HG03039 (cell line): ENCODE results near the gene ATP6V0E1.
A peak's percentile ranks its signal among the peaks of the same experiment; 100 is the strongest.
"Not testable (repeated sequence)": the region's sequence is repeated elsewhere in the genome, so short reads cannot be mapped to it uniquely, and the experiment has no call there.

ENCODE experiments used
- ATAC-seq: cut with Tn5 transposase; IDR thresholded peaks from one replicate; pipeline ENCODE4 v1.9.1; 2021; ENCODE audit warnings: mild to moderate bottlenecking, moderate library complexity; ENCODE audit not compliant: unreplicated experiment

The ATP6V0E1 gene

DNA sequence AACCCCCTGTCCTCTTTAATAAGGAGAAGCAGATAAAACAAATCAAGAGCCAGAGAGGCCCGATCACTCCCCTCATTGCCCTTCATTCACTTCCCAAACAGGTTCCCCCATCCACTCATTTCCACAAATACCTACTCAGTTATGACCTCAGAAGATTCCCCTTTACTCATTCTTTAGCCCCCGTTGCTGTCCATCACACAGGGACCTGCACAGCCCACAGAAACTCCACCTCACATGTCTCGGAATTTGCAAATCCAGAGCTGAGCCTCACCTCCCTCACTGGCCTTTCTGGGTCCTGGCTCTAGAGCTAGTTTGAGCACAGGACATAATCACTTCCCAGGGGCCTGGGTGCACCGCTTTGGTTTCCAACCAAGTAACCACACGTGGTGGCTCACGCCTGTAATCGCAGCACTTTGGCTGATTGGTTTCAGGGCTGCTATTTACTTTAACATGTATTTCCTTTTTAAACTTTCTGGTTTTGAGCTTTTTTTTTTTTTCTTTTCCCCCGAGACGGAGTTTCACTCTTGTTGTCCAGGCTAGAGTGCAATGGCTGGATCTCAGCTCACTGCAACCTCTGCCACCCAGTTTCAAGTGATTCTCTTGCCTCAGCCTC is 17.8 kb downstream of the ATP6V0E1 start:
- ATAC-seq = peak; percentile 57

DNA sequence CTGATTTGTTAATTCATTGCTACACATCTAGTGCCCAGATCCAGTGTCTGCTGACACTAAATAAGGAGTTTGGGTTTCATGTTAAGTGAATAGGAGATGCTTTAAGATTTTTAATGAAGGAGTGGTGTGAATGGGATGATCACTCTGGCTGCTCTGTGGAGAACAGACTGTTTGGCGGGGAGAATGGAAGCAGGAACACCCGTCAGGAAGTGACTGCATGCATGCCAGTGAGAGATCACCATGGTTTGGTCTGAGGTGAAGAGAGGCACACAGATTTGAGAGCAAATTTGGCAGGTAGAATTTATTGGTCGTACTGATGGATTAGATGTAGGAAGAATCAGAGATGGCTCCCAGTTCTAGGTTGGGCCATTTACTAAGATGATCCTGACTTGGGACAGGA is 19.8 kb downstream of the ATP6V0E1 start:
- no peak for ATAC-seq

DNA sequence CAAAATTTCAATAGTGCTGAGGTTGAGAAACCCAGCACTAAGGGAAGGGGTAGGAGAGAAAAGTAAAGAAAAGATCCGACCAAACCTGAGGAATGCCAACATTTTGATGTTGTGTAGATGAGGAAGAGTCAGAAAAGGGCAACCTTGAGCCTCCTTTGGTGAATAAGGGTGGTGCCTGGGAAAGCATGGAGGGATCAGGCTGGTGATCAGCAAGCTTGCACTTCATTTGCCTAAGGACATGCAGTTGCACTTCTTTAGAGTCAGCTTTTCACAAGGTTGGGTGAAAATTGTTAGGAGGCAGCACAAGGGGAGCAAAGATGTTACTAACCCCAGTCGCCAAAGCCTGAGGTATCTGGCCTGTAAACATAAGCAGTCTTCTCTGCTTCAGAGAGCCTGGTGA is 20.4 kb downstream of the ATP6V0E1 start:
- no peak for ATAC-seq

DNA sequence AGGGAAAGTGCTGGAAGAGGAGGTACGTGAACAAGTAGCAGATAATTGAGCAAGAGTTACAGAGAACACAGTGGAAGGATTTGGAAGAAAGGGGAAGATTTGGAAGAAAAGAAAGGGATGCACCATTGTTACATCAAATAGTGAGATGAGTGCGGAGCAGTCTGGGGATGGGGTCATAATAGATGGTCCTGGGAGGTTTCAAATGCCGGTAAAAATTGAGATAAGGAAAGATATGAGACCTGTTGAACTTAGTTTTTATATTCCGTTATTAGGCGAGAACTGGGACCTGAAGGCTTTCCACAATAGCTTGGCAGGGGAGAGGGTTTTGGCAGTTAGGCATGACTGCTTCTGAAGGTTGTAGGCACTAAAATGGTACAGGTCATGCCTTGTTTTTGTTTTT is 20.9 kb downstream of the ATP6V0E1 start:
- no peak for ATAC-seq

DNA sequence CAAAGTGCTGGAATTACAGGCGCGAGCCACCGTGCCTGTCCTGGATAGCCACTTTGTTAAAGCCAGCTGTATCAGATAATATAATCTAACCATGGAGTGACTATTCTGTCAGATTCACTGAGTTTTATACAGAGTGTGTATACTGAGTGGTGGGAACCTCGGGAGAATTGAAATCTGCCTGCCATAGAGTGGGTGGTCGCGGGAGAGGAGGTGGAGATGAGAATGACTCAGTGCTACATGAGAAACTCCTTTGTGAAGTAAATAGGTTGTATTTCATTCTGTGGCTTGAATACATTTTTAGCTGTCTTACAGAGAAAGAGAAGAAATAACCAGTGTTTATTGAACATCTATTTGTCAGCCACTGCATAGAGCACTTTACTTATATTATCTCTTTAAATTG is 26.4 kb downstream of the ATP6V0E1 start:
- ATAC-seq = no peak

DNA sequence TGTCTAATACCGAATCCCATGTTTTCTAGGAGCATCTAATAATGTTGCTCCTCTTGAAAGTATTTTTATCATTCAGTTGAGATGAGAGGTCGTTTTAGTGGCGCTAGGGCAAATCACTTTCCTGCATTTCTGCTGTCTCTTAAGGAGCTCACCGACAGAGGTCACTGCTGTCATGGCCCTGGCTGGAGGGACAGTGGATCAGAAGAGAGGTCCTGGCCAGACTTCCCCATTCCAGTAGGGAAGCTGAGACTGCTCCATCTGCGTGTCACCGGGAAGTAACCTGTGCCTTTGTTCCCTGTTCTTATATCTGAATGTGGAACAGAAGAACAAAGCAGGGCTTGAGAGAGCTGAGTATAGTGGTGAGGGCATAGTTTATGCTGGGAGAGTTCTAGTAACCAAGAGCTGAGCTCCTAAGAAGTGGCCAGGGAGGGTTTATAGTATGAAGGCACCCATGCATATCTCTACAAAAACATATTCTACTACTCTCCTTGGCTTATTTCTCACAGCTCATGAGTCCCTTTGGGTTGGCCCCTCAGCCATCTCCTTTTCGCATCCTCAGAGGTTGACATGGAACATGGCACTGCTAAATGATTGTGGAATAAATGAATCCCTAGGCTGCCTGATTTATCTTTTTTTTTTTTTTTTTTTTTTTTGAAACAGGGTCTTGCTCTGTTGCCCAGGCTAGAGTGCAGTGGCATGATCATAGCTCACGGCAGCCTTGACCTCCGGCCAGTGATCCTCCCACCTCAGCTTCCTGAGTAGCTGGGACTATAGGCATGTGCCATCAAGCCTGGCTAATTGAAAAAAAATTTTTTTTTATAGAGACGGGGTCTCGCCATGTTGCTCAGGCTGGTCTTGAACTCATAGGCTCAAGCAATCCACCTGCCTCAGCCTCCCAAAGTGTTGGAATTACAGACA is 27.2 kb downstream of the ATP6V0E1 start:
- ATAC-seq = no peak

DNA sequence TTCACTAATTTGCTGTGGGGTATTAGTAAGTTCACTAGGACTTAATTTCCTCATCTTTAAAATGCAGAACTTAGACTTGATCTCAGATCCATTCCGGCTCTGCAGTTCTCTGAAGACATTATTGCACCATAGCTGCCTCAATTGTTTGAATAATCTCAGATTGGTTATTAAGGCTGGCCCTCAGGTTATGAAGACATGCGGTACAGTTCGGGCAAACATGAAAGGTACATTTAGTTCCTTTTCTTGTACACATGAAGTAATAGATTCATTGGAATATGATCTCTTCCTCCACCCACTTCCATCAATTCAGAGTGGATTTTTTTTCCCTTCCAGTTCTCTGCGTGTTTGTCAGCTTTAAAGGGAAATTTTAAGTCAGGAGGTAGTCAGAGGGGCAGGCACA is 28.0 kb downstream of the ATP6V0E1 start:
- ATAC-seq = no peak

DNA sequence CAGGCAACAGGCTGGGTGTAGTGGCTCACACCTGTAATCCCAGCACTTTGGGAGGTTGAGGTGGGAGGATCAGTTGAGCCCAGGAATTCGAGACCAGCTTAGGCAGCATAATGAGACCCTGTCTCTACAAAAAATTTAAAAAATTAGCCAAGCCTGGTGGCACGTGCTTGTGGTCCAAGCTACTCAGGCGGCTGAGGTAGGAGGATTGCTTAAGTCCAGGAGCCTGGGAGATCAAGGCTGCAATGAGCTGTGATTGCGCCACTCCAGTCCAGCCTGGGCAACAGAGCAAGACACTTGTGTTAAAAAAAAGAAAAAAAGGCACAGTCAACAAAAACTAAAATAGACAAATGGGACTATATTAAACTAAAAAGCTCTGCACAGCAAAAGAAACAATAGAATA is 29.3 kb downstream of the ATP6V0E1 start:
- ATAC-seq = no peak

DNA sequence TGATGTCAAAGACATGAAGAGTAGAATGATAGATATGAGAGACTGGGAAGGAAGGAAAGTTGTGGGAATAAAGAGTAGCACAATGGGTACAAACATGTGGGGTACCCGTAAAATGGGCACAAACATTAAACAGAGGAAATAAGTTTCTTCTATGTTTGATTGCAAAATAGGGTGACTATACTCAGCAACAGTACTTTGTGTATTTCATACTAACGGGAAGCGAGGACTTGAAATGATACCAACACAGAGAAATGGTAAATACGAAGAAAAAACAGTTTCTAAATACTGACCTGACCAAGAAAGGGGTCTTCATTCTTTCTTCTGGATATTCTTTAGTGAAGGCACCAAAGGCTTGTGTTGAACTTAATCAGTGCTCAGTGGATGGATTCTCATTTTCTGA is 31.1 kb downstream of the ATP6V0E1 start:
- ATAC-seq = no peak

DNA sequence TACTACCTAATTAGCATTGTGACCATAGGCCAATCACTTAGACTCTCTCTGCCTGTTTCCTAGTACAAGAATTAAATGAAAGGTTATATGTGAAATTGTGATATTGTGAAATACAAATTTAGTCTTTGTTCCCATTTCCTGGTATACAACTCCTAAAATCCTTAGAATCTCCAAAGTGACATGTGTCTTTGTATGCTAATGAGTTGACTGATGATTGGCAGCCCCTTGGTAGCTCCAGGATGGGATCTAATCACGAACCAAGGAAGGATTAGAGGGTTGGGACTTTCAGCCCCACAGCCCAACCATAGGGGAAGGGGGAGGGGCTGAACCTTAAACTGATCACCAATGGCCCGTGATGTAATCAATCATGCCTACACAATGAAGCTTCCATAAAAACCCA is 31.6 kb downstream of the ATP6V0E1 start:
- no peak for ATAC-seq

DNA sequence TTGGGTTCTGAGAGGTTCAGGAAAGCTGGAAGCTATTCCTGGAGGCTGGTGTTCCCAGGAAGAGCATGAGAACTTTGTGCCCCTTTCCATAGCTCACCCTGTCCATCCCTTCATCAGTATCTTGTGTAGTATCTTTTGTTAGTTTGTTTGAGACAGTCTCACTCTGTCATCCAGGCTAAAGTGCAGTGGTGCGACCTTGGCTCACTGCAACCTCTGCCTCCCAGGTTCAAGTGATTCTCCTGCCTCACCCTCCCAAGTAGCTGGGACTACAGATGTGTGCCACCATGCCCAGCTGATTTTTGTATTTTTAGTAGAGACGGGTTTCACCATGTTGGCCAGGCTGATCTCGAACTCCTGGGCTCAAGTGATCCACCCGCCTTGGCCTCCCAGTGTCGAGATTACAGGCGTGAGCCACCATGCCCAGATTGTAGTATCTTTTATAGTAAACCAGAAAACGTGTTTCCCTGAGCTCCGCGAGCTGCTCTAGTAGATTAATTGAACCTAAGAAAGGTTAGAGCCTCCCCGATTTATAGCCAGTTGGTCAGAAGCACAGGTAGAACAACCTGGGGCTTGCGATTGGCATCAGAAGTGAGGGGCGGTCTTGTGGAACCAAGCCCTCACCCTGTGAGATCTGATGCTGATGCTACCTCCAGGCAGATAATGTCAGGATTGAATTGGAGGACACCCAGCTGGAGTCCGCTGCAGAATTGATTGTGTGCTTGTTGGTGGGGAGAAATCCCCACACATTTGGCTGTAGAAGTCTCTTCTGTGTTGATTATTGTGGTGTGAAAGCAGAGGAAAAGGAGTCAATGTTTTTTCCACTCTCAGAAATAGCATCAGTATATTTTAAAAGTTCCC is 32.3 kb downstream of the ATP6V0E1 start:
- no peak for ATAC-seq

DNA sequence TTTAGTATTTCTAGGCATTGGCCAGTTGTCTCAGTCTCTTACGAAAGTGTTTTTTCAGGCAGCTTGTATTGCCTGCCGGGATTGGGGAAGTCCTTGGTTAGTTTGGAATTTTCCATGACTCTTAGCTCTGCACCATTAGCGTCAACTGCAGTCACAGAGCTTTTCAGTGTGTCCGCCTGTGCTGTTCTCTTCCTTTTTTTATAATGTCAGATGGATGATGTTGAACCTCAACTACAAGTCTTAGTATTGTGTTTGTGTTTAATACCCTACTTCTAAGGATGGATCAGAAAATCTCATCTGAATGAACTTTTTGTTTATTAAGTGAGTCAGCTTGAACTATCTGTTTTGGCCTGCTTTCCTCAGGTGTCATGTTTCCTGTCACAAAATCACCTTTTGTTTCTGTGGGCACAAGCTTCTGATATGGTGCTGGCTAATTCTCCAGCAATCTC is 33.1 kb downstream of the ATP6V0E1 start:
- no peak for ATAC-seq

DNA sequence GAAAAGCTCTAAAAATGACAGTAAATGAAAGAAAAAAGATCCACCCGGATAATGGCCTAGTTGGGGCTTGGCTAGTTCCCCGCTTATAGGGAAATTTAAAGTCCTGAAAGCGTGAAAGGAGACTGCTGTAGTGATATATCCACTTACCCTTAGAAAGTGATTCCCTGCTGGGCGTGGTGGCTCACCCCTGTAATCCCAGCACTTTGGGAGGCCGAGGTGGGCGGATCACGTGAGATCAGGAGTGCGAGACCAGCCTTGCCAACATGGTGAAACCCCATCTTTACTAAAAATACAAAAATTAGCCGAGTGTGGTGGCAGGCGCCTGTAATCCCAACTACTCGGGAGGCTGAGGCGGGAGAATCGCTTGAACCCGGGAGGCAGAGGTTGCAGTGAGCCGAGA is 33.5 kb downstream of the ATP6V0E1 start:
- ATAC-seq = not testable (repeated sequence)

DNA sequence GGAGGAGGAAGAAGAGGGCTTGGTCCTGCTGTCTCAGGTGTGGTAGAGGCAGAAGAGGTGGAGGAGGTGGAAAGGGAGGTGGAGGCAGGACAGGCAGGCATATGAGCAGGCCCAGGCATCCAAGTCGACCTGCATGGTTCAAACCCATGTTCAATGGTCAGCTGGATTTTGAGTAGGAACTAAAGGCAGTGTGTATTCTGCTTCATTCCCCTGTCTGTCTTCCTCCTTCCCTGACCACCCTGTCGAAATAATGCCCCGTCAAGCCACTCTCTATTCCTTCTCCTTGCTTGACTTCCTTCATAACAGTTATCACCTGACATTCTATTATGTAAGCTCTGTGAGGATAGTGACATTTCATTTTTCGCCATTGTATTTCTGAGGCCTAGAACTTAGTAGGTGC is 34.8 kb downstream of the ATP6V0E1 start:
- ATAC-seq = no peak

DNA sequence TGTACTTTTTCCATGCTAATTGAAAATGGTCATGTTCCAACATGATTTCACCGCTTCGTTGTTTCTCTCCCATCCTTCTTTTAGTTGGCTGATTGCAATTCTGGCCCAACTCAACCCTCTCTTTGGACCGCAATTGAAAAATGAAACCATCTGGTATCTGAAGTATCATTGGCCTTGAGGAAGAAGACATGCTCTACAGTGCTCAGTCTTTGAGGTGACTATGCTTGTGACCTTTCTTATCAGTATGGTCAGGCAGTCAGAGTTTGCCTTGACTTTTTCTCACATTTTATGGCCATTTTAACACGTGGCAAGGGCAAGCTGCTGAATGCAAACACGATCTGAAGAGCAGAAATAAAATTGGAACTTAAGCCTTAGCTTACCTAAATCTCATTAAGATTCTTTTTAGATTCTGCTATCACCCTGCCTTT is 36.6 kb downstream of the ATP6V0E1 start:
- ATAC-seq = no peak

DNA sequence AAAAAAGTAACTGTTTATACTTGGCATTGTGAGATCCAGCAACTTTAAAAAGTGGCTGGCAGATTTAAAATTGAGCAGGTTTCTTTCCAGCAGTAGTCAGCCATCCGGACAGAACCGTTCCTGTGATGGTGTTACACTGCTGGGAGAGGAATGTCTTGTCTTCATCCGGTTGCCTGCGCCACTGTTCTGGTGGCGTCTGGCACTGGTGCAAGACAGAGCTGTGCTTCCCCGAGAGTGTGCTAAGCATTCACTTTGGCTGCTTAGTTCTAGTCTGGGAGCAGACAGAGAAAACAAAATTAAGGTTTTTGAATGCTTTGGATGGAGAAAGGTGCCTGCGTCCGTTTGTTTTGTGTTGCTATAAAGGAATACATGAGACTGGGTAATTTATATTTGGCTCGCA is 37.1 kb downstream of the ATP6V0E1 start:
- ATAC-seq = no peak

DNA sequence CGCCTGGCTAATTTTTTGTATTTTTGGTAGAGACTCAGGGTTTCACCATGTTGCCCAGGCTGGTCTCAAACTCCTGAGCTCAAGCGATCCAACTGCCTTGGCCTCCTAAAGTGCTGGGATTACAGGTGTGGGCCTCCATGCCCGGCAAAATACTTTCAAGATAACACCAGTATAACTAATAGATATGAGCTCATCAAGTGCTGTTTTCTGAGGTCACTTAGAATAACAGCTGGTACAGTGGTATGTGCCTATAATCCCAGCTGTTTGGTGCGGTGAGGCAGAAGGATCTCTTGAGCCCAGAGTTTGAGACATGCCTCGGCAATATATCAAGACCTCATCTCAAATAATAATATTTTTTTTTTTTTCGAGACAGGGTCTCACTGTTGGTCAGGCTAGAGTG is 42.1 kb downstream of the ATP6V0E1 start:
- no peak for ATAC-seq

DNA sequence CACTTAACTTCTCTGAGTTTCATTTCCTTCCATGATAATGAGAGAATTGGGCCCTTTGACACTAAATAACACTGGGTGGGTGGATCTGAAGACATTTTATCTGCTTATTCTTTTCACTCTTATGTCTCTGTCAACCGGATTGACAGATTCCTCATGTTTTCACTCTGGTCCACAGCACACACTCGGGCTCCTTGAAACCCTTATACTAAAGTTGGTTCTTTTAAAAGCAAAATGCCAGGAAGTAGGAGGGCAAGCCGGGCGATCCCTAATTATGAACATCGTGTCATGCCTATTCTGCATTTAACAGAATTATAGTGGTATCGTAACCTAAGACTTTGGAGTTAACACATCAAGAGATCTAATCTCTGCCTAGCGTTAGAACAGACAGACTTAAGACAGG is 44.3 kb downstream of the ATP6V0E1 start:
- no peak for ATAC-seq

DNA sequence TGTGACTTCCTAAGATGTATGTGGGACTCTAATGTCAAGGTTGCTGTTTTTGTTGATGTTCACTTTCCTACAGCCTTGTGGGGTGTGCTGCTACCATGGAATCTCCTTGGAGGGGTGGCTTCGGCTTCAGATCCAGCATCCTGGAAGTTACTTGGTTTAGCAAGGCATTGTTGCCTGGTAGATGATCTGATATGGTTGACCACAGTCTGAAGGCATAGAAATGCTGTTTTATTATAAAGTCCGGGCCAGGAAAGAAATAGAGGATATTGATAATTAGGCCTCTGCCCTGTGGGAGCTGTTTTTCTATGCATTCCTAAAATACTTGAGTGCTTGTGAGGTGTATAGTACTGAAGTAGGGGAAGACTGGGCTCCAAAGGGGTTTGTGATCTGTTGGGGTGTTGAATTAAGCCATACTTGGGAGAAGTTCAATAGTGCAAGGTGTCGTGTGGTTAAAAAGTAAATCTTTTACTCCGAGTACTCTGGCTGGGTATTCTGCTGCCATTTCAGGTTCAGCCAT is 45.3 kb downstream of the ATP6V0E1 start:
- ATAC-seq = no peak

DNA sequence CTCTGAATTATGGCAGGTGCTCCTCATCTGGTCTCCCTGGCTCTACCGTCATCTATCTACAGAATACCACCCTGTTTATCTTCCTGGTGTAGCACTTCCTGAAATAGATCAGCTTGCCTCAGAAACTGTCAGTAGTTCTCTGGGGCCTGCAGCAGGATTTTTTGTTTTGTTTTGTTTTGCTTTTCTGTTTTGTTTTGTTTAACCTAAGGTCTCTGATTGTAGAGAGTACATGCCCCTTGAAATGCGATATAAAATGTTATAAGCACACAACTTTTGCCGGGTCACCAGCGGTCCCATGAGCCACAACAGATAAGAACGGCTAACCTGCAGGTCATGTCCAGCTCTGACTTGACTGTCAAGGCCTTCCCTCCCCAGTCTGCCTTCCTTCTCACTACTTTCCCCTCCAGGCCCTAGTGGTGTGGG is 45.9 kb downstream of the ATP6V0E1 start:
- ATAC-seq = no peak

DNA sequence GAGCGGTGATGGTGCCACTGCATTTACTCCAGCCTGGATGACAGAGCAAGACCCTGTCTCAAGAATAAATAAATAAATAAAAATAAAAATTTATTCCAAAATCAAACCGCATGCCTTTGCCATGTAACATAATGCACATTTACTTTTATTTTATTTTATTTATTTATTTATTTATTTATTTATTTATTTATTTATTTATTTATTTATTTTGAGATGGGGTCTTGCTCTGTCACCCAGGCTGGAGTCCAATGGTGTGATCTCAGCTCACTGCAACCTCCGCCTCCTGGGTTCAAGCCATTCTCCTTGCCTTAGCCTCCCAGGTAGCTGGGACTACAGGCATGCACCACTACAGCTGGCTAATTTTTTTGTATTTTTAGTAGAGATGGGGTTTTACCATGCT is 48.5 kb downstream of the ATP6V0E1 start:
- not testable (repeated sequence) for ATAC-seq
